ENCODE data around the gene EPHA5.

GRCh38 chr4:65624651-65625050, 45.6 kb downstream of the EPHA5 start:
- no peak for TF ChIP-seq CSDC2 (CRISPR knock-in tag; IDR thresholded peaks at IDR 0.05)
- no peak for TF ChIP-seq PATZ1 (CRISPR knock-in tag; IDR thresholded peaks at IDR 0.05; ENCODE audit: borderline replicate concordance)
- TF ChIP-seq SNAI2 (CRISPR knock-in tag; IDR thresholded peaks at IDR 0.05) = no peak

Measured in SK-N-SH treated with all-trans-retinoic acid at 6 μM for 48 hours (cell line).